GM12878 (cell line): Measurements from ENCODE around the gene CCDC134. TPM values are rescaled to one million over a fixed set of nuclear protein-coding genes. Genes with fewer than 3 reads are reported as not detected.
A peak's percentile ranks its signal among the peaks of the same experiment; 100 is the strongest.

Experiments
- ATAC-seq: fragments of 200-7000 bp; cut with Tn5 transposase; 3 replicates; pipeline ENCODE4 v1.9.1; 2020; ENCODE audit warnings: mild to moderate bottlenecking, moderate library complexity
- BruUV-seq: library from RNA; stranded (reverse); fragments of 400-500 nt; replicated peaks from 2 replicates; lab custom pipeline; 2021; lab: Mats Ljungman, UMichigan
- CTCF ChIA-PET: fragments of 300-600 bp; sonication (Branson Sonifier 250); formaldehyde crosslinking; extraction: SDS; loops from one replicate; lab custom pipeline; 2021; ENCODE audit warnings: inconsistent platforms; lab: Yijun Ruan, JAX
- POLR2A ChIA-PET: fragments of 350-600 bp; formaldehyde crosslinking; extraction: SDS; loops from one replicate; lab custom pipeline; 2021; ENCODE audit warnings: inconsistent platforms; lab: Charles Lee
- RAD21 ChIA-PET: fragments of 300-600 bp; sonication (Branson Sonifier 250); formaldehyde crosslinking; loops from one replicate; lab custom pipeline; 2023; ENCODE audit warnings: antibody characterized with exemption; ENCODE audit not compliant: unreplicated experiment; lab: Charles Lee
- SMC1A ChIA-PET: fragments of 300-600 bp; sonication (Branson Sonifier 250); formaldehyde crosslinking; loops from one replicate; lab custom pipeline; 2023; ENCODE audit not compliant: unreplicated experiment, uncharacterized antibody; lab: Charles Lee
- DNase-seq: peaks from one replicate; pipeline ENCODE4 v3.0.0-alpha.2; 2011; ENCODE audit warnings: low read depth, low spot score
- FAIRE-seq: peaks from 3 replicates; lab custom pipeline; 2011; peaks lifted over from hg19 to GRCh38; lab: Jason Lieb, UNC
- H2AFZ ChIP-seq: 2 replicates; pipeline ENCODE4 v1.6.0; 2011; ENCODE audit warnings: low read depth, low read length, control low read depth; ENCODE audit not compliant: control insufficient read depth
- H3K27ac ChIP-seq: 2 replicates; pipeline ENCODE4 v1.5.1; 2011; ENCODE audit warnings: control low read depth; ENCODE audit not compliant: control insufficient read depth, insufficient read depth
- H3K27me3 ChIP-seq, 2 experiments: replicated peaks in 1 of 2; 2 replicates each; pipeline versions ENCODE4 v1.6.0 to v1.6.1; 2011; ENCODE audit warnings: low read length in 1 of 2; ENCODE audit not compliant: control insufficient read depth in 2 of 2, insufficient read depth in 2 of 2
- H3K36me3 ChIP-seq, 2 experiments: 2 replicates each; pipeline ENCODE4 v1.5.1; 2011; ENCODE audit warnings: low read length in 1 of 2; ENCODE audit not compliant: control insufficient read depth in 2 of 2, insufficient read depth in 2 of 2
- H3K4me1 ChIP-seq: 2 replicates; pipeline ENCODE4 v1.6.1; 2011; ENCODE audit warnings: mild to moderate bottlenecking, low read length, moderate library complexity, mixed read lengths; ENCODE audit not compliant: control insufficient read depth, insufficient read depth
- H3K4me2 ChIP-seq: 2 replicates; pipeline ENCODE4 v1.6.0; 2011; ENCODE audit warnings: control low read depth; ENCODE audit not compliant: control insufficient read depth, insufficient read depth
- H3K4me3 ChIP-seq: fragments of 200-600 bp; sonication (generic); 2 replicates; pipeline ENCODE4 v1.5.1; 2016
- H3K79me2 ChIP-seq: 2 replicates; pipeline ENCODE4 v1.6.0; 2011; ENCODE audit warnings: low read length; ENCODE audit not compliant: control insufficient read depth, insufficient read depth
- H3K9ac ChIP-seq: 2 replicates; pipeline ENCODE4 v1.8.0; 2011; ENCODE audit warnings: low read length, control low read depth, mixed read lengths; ENCODE audit not compliant: control insufficient read depth, insufficient read depth
- H3K9me3 ChIP-seq: replicated peaks from 3 replicates; pipeline ENCODE4 v1.5.1; 2011; ENCODE audit warnings: mild to moderate bottlenecking, low read length; ENCODE audit not compliant: control insufficient read depth, insufficient read depth
- H4K20me1 ChIP-seq: 2 replicates; pipeline ENCODE4 v1.6.0; 2011; ENCODE audit not compliant: control insufficient read depth, insufficient read depth
- CBX3 ChIP-seq: fragments of 200-600 bp; sonication (generic); IDR thresholded peaks from 2 replicates; pipeline ENCODE4 v1.6.1; 2016; ENCODE audit warnings: low read depth, borderline replicate concordance
- E2F8 ChIP-seq: fragments of 450-650 bp; IDR thresholded peaks from 2 replicates; pipeline ENCODE4 v1.6.1; 2018; ENCODE audit warnings: mild to moderate bottlenecking, low read depth, moderate library complexity; ENCODE audit not compliant: partially characterized antibody
- ESRRA ChIP-seq: IDR thresholded peaks from 2 replicates; pipeline ENCODE4 v1.6.1; 2012; ENCODE audit warnings: mild to moderate bottlenecking, low read length, improper control_type of control experiment
- WGBS: methylation state at CpG from one replicate; pipeline ENCODE4 v1.1.6; 2016; ENCODE audit warnings: low lambda C conversion rate; ENCODE audit not compliant: insufficient replicate concordance, insufficient coverage; ENCODE audit errors: missing lambda C conversion rate; 5-methylcytosine and 5-hydroxymethylcytosine counted together
- in situ Hi-C: fragments of 300-500 bp; cut with MboI; formaldehyde crosslinking; loops from 9 replicates; pipeline ENCODE4 v1.14.3; 2018; ENCODE audit warnings: mixed read lengths
- intact Hi-C: fragments of 100-400 bp; cut with micrococcal nuclease; formaldehyde crosslinking; loops from one replicate; pipeline ENCODE4 v1.14.2; 2022; ENCODE audit not compliant: unreplicated experiment
- polyA plus RNA-seq, 11 experiments: library from polyadenylated mRNA; depleted of rRNA in 4 of 11; unstranded in 6 of 11; stranded (reverse) in 5 of 11; fragments of >200 nt; fragmentation: Nextera tagmentation in 4 of 11; fragmentation: Illumina TruSeq in 1 of 11; extraction: Ambion mirVana in 4 of 11; extraction: Trizol in 1 of 11; gene quantifications; 1 replicate in 1 of 11; 2 replicates in 10 of 11; pipeline versions ENCODE4 v1.2.1 to v1.2.3, GENCODE V29; 2011 to 2016; ENCODE audit warnings: inconsistent platforms in 2 of 11, missing spikeins in 2 of 11, low read depth in 1 of 11
- total RNA-seq, 4 experiments: library from RNA; depleted of rRNA in 3 of 4; stranded (reverse); fragments of >200 nt in 3 of 4; fragmentation: Illumina TruSeq in 1 of 4; extraction: Trizol in 1 of 4; gene quantifications; 2 replicates each; pipeline versions ENCODE4 v1.2.1 to v1.2.3, GENCODE V29; 2013 to 2021

The CCDC134 gene
- total and polyA plus RNA-seq, 10 of the 15 experiments (the other 5 are each of a cell fraction or from before 2014, with no cell fraction given) = 0.35 to 19.3 (median 11.8) TPM

- ChIA-PET POLR2A (interaction anchor here (0.5 to 9.4 kb wide), 16 partner anchors 7 to 420 kb away, joined by 3 to 135 read pairs (median 4); partner anchors contain the start of gene CCDC134), CTCF (interaction anchor here (1.1 to 5.9 kb wide), 4 partner anchors 9 to 57 kb away, joined by 3 to 33 read pairs (median 12); no protein-coding TSS in a partner anchor), SMC1A (interaction anchor here (0.9 to 10.2 kb wide), 6 partner anchors 8 to 102 kb away, joined by 3 to 96 read pairs (median 4); no protein-coding TSS in a partner anchor), RAD21 (interaction anchor here (0.7 to 2.2 kb wide), 8 partner anchors 12 to 1730 kb away, joined by 3 to 15 read pairs (median 4); no protein-coding TSS in a partner anchor)
- H3K4me1 ChIP-seq = peaks cover 17% of the 10 kb centered on the region
- DNase-seq (no peak), FAIRE-seq (no peak), ATAC-seq (peak; percentile 6; the same call in 1 of the 3 replicates)
- H3K79me2 ChIP-seq = peaks cover 95% of the 10 kb centered on the region
- no peak overlapping the region for H2AFZ ChIP-seq
- H3K36me3 ChIP-seq = peaks cover 2 to 22% of the 10 kb centered on the region in 2 experiments; a peak in 3 of 4 replicates
- H3K9me3 ChIP-seq = no peaks in the 10 kb centered on the region
- peak overlapping the region; percentile 54 for H3K4me2 ChIP-seq
- no peak overlapping the region; the same call in 1 of the 2 replicates for H3K9ac ChIP-seq
- TF ChIP-seq CBX3 = no peak
- TSS peak; percentile 1 for BruUV-seq
- H4K20me1 ChIP-seq = no peaks in the 10 kb centered on the region; the same call in 1 of the 2 replicates
- H3K4me3 ChIP-seq = peak overlapping the region; percentile 11; the same call in 1 of the 2 replicates
- intact Hi-C loops = no loop called here
- in situ Hi-C loops = no loop called here
- H3K27me3 ChIP-seq = no peaks in the 10 kb centered on the region
- H3K27ac ChIP-seq = 0 out of 2 replicates have a peak overlapping the region, but pooled peaks have one; percentile 33
- 0% methylated on average over 1 of the region's 1 CpG for WGBS
Measured at GRCh38 chr22:41838842-41839618, 38.6 kb downstream of the CCDC134 start.

GRCh38 chr22:41840216-41840615, 39.7 kb downstream of the CCDC134 start:
- in situ Hi-C loops = no loop called here
- 45% methylated on average over 5 of the region's 5 CpGs for WGBS
- SMC1A ChIA-PET = interaction anchor here (1.3 to 10.2 kb wide), 5 partner anchors 10 to 101 kb away, joined by 3 to 96 read pairs (median 6); no protein-coding TSS in a partner anchor
- no peak overlapping the region for H3K4me3 ChIP-seq
- no peak for TF ChIP-seq ESRRA
- peak; percentile 27 for TF ChIP-seq E2F8
- TF ChIP-seq, all 136 proteins: peak for 1
- no peak for FAIRE-seq
- no peak for DNase-seq
- no peaks in the 10 kb centered on the region for H3K9me3 ChIP-seq
- no peaks in the 10 kb centered on the region for H3K27me3 ChIP-seq
- H3K36me3 ChIP-seq = peaks cover 2 to 22% of the 10 kb centered on the region in 2 experiments
- BruUV-seq = no TSS peak
- H3K9ac ChIP-seq = no peak overlapping the region
- no peak overlapping the region for H3K4me2 ChIP-seq
- H2AFZ ChIP-seq = no peak overlapping the region
- peaks cover 20% of the 10 kb centered on the region for H3K4me1 ChIP-seq
- ATAC-seq = no peak
- H3K27ac ChIP-seq = peak overlapping the region; percentile 14; the same call in 1 of the 2 replicates
- H3K79me2 ChIP-seq = peaks cover 95% of the 10 kb centered on the region
- POLR2A ChIA-PET = interaction anchor here (0.5 to 9.4 kb wide), 12 partner anchors 7 to 104 kb away, joined by 3 to 135 read pairs (median 4); partner anchors contain the start of genes CCDC134 and TNFRSF13C
- CTCF ChIA-PET = interaction anchor here (0.8 to 5.9 kb wide), 7 partner anchors 8 to 100 kb away, joined by 3 to 33 read pairs (median 4); no protein-coding TSS in a partner anchor
- intact Hi-C loops = no loop called here
- RAD21 ChIA-PET = interaction anchor here (1.1 to 2.2 kb wide), 6 partner anchors 11 to 361 kb away, joined by 3 to 15 read pairs (median 4); no protein-coding TSS in a partner anchor
- peaks cover 3% of the 10 kb centered on the region; the same call in 1 of the 2 replicates for H4K20me1 ChIP-seq
